Activated naive CD8-positive, alpha-beta T cell treated with anti-CD3 and anti-CD28 coated beads, Interleukin-2, amount 10 ng/mL, durations not matched to agents 7 days and 5 days (primary cell): ENCODE measurements around the gene SLC4A8. TPM values are rescaled to one million over a fixed set of nuclear protein-coding genes. Genes with fewer than 3 reads are reported as not detected.
"Not testable (repeated sequence)": the region's sequence is repeated elsewhere in the genome, so short reads cannot be mapped to it uniquely, and the experiment has no call there.

ENCODE experiments used
- ATAC-seq: fragments of 150-1000 bp; cut with Tn5 transposase; one replicate; pipeline ENCODE4 v1.10.0; 2021; ENCODE audit warnings: low read depth, moderate library complexity
- POLR2A ChIA-PET: fragments of 350-600 bp; sonication (Branson Sonifier 250); formaldehyde crosslinking; loops from one replicate; lab custom pipeline; 2021; ENCODE audit warnings: antibody characterized with exemption; lab: Charles Lee
- DNase-seq: peaks from one replicate; pipeline ENCODE4 v3.0.0; 2021
- H3K27ac Mint-ChIP-seq: one replicate; pipeline ENCODE4 v1.8.0; 2022; ENCODE audit warnings: mild to moderate bottlenecking, mixed read lengths
- H3K27me3 Mint-ChIP-seq: one replicate; pipeline ENCODE4 v1.8.0; 2022; ENCODE audit warnings: mild to moderate bottlenecking, moderate library complexity, mixed read lengths
- H3K36me3 Mint-ChIP-seq: one replicate; pipeline ENCODE4 v1.8.0; 2021; ENCODE audit warnings: mild to moderate bottlenecking, mixed read lengths
- H3K4me1 Mint-ChIP-seq: one replicate; pipeline ENCODE4 v1.8.0; 2021; ENCODE audit warnings: mixed read lengths
- H3K4me3 Mint-ChIP-seq: one replicate; pipeline ENCODE4 v1.8.0; 2022; ENCODE audit warnings: mild to moderate bottlenecking, moderate library complexity, mixed read lengths
- H3K9me3 Mint-ChIP-seq: one replicate; pipeline ENCODE4 v1.8.0; 2021; ENCODE audit warnings: mixed read lengths
- total RNA-seq, 2 experiments: library from RNA; stranded (reverse); gene quantifications; one replicate each; pipeline ENCODE4 v1.2.3, GENCODE V29; 2021

SLC4A8 gene
- total RNA-seq, 2 experiments from 2014 or later, result 6.1 TPM

GRCh38 chr12:51482929-51483697 is 58.5 kb downstream of the SLC4A8 start:
- POLR2A ChIA-PET, result interaction anchor here (0.7 to 0.8 kb wide), 3 partner anchors 43 to 114 kb away, joined by 3 to 4 read pairs (median 3); no protein-coding TSS in a partner anchor
- Mint-ChIP-seq H3K4me3 (peak overlapping the region; percentile 79), H3K27ac (peak overlapping the region; percentile 90), H3K9me3 (no peaks in the 10 kb centered on the region), H3K36me3 (peaks cover 5% of the 10 kb centered on the region), H3K27me3 (no peaks in the 10 kb centered on the region), H3K4me1 (peaks cover 32% of the 10 kb centered on the region)
- DNase-seq (peak; percentile 48), ATAC-seq (peak; percentile 96)

- Mint-ChIP-seq H3K36me3 (peaks cover 5% of the 10 kb centered on the region), H3K9me3 (no peaks in the 10 kb centered on the region), H3K4me3 (peak overlapping the region; percentile 31), H3K27me3 (no peaks in the 10 kb centered on the region), H3K27ac (peak overlapping the region; percentile 22), H3K4me1 (peaks cover 32% of the 10 kb centered on the region)
- no peak for DNase-seq
- ATAC-seq, result no peak
- POLR2A ChIA-PET, result no interaction called here
Observed at GRCh38 chr12:51484119-51484518, 59.5 kb downstream of the SLC4A8 start.

- no peak overlapping the region for H3K4me3 Mint-ChIP-seq
- ATAC-seq (no peak), DNase-seq (no peak)
- POLR2A ChIA-PET, result no interaction called here
- H3K4me1 Mint-ChIP-seq, result peaks cover 12% of the 10 kb centered on the region
- no peaks in the 10 kb centered on the region for H3K9me3 Mint-ChIP-seq
- no peak overlapping the region for H3K27ac Mint-ChIP-seq
- H3K27me3 Mint-ChIP-seq, result no peaks in the 10 kb centered on the region
- H3K36me3 Mint-ChIP-seq, result peaks cover 7% of the 10 kb centered on the region
Observed at GRCh38 chr12:51488281-51488680, 63.6 kb downstream of the SLC4A8 start.

GRCh38 chr12:51493281-51493680 is 68.7 kb downstream of the SLC4A8 start:
- peaks cover 3% of the 10 kb centered on the region for H3K36me3 Mint-ChIP-seq
- DNase-seq, result no peak
- no peaks in the 10 kb centered on the region for H3K9me3 Mint-ChIP-seq
- H3K27ac Mint-ChIP-seq, result no peak overlapping the region
- no peak overlapping the region for H3K4me3 Mint-ChIP-seq
- H3K4me1 Mint-ChIP-seq, result no peaks in the 10 kb centered on the region
- POLR2A ChIA-PET, result no interaction called here
- no peak for ATAC-seq
- H3K27me3 Mint-ChIP-seq, result no peaks in the 10 kb centered on the region

- Mint-ChIP-seq H3K36me3 (peaks cover 2% of the 10 kb centered on the region), H3K27ac (no peak overlapping the region), H3K4me1 (no peaks in the 10 kb centered on the region), H3K27me3 (peaks cover 2% of the 10 kb centered on the region), H3K4me3 (no peak overlapping the region), H3K9me3 (no peaks in the 10 kb centered on the region)
- DNase-seq (no peak), ATAC-seq (no peak)
- POLR2A ChIA-PET, result no interaction called here
Observed at GRCh38 chr12:51496895-51497294, 72.3 kb downstream of the SLC4A8 start.

- DNase-seq, result no peak
- POLR2A ChIA-PET, result no interaction called here
Observed at GRCh38 chr12:51504851-51505250, 80.2 kb downstream of the SLC4A8 start.

GRCh38 chr12:51505360-51506105 is 80.9 kb downstream of the SLC4A8 start:
- Mint-ChIP-seq H3K27ac (no peak overlapping the region), H3K4me1 (peaks cover 2% of the 10 kb centered on the region), H3K36me3 (peaks cover 2% of the 10 kb centered on the region), H3K4me3 (no peak overlapping the region), H3K27me3 (no peaks in the 10 kb centered on the region), H3K9me3 (no peaks in the 10 kb centered on the region)
- DNase-seq (no peak), ATAC-seq (no peak)
- POLR2A ChIA-PET, result no interaction called here

More at GRCh38 chr12:51504851-51505250, 80.2 kb downstream of the SLC4A8 start:
- Mint-ChIP-seq H3K4me3 (no peak overlapping the region), H3K27me3 (peaks cover 2% of the 10 kb centered on the region), H3K9me3 (no peaks in the 10 kb centered on the region), H3K36me3 (peaks cover 2% of the 10 kb centered on the region), H3K4me1 (peaks cover 2% of the 10 kb centered on the region), H3K27ac (no peak overlapping the region)
- no peak for ATAC-seq

GRCh38 chr12:51507178-51507577 is 82.5 kb downstream of the SLC4A8 start:
- H3K4me3 Mint-ChIP-seq, result no peak overlapping the region
- DNase-seq (no peak), ATAC-seq (no peak)

GRCh38 chr12:51508285-51508684 is 83.7 kb downstream of the SLC4A8 start:
- ATAC-seq (no peak), DNase-seq (no peak)
- H3K9me3 Mint-ChIP-seq, result no peaks in the 10 kb centered on the region
- no peak overlapping the region for H3K4me3 Mint-ChIP-seq
- no peaks in the 10 kb centered on the region for H3K27me3 Mint-ChIP-seq
- H3K4me1 Mint-ChIP-seq, result peaks cover 2% of the 10 kb centered on the region
- peaks cover 2% of the 10 kb centered on the region for H3K36me3 Mint-ChIP-seq
- H3K27ac Mint-ChIP-seq, result no peak overlapping the region
- POLR2A ChIA-PET, result no interaction called here

More at GRCh38 chr12:51507178-51507577, 82.5 kb downstream of the SLC4A8 start:
- Mint-ChIP-seq H3K27ac (no peak overlapping the region), H3K27me3 (no peaks in the 10 kb centered on the region), H3K36me3 (peaks cover 2% of the 10 kb centered on the region), H3K4me1 (peaks cover 2% of the 10 kb centered on the region), H3K9me3 (no peaks in the 10 kb centered on the region)
- POLR2A ChIA-PET, result no interaction called here

GRCh38 chr12:51511546-51512260 is 87.1 kb downstream of the SLC4A8 start:
- H3K4me1 Mint-ChIP-seq, result peaks cover 2% of the 10 kb centered on the region

GRCh38 chr12:51512438-51512837 is 87.8 kb downstream of the SLC4A8 start:
- POLR2A ChIA-PET, result no interaction called here
- H3K4me3 Mint-ChIP-seq, result no peak overlapping the region
- no peaks in the 10 kb centered on the region for H3K9me3 Mint-ChIP-seq
- DNase-seq (no peak), ATAC-seq (no peak)
- no peak overlapping the region for H3K27ac Mint-ChIP-seq
- peaks cover 3% of the 10 kb centered on the region for H3K27me3 Mint-ChIP-seq
- peaks cover 2% of the 10 kb centered on the region for H3K4me1 Mint-ChIP-seq
- no peaks in the 10 kb centered on the region for H3K36me3 Mint-ChIP-seq

More at GRCh38 chr12:51511546-51512260, 87.1 kb downstream of the SLC4A8 start:
- Mint-ChIP-seq H3K27ac (no peak overlapping the region), H3K4me3 (no peak overlapping the region), H3K27me3 (peaks cover 2% of the 10 kb centered on the region), H3K36me3 (peaks cover 2% of the 10 kb centered on the region), H3K9me3 (no peaks in the 10 kb centered on the region)
- DNase-seq (no peak), ATAC-seq (no peak)
- POLR2A ChIA-PET, result no interaction called here

GRCh38 chr12:51515037-51515436 is 90.4 kb downstream of the SLC4A8 start:
- H3K27me3 Mint-ChIP-seq, ATAC-seq, H3K9me3 Mint-ChIP-seq, H3K4me3 Mint-ChIP-seq, H3K36me3 Mint-ChIP-seq, POLR2A ChIA-PET, H3K27ac Mint-ChIP-seq, H3K4me1 Mint-ChIP-seq, DNase-seq: not testable (repeated sequence)

- H3K27me3 Mint-ChIP-seq, result peaks cover 4% of the 10 kb centered on the region
- H3K9me3 Mint-ChIP-seq, result no peaks in the 10 kb centered on the region
- DNase-seq (no peak), ATAC-seq (no peak)
- POLR2A ChIA-PET, result no interaction called here
- peaks cover 2% of the 10 kb centered on the region for H3K4me1 Mint-ChIP-seq
- no peak overlapping the region for H3K27ac Mint-ChIP-seq
- H3K4me3 Mint-ChIP-seq, result no peak overlapping the region
- H3K36me3 Mint-ChIP-seq, result no peaks in the 10 kb centered on the region
Observed at GRCh38 chr12:51517316-51517715, 92.7 kb downstream of the SLC4A8 start.
